ENCODE results near the gene TOM1L1. TPM values are rescaled to one million over a fixed set of nuclear protein-coding genes. Genes with fewer than 3 reads are reported as not detected.

Gene TOM1L1
- polyA plus RNA-seq, 4 donors, result 83.5 to 110 (median 96.8) TPM

GRCh38 chr17:54980375-54980774 is 79.7 kb downstream of the TOM1L1 start:
- no peak for DNase-seq (ENCODE audit: low read depth in 4 of 4, low spot score in 2 of 4)

- DNase-seq (ENCODE audit: low read depth in 4 of 4, low spot score in 2 of 4), result no peak
These were observed 81.7 kb downstream of the TOM1L1 start for GRCh38 chr17:54982399-54982798.

DNA sequence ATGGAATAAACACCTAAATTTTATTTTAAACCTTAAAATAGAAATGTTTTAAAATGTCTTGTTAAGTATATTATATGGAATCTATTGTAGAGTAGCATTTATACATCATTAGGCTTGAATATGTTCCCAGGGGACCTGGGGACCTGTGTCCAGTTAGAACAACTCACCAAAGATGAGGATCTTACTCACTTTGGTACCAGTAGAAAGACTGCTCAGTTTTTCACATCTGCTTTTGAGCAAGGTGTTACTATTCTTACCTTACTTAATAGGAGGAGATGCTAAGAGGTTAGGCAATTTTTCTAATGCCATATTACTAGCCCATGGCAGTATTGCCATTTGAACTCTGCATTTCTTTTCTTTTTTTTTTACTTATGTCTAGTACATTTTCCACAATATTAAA is 82.6 kb downstream of the TOM1L1 start:
- no peak for DNase-seq (ENCODE audit: low read depth in 4 of 4, low spot score in 2 of 4)

- DNase-seq (ENCODE audit: low read depth in 4 of 4, low spot score in 2 of 4), result no peak
These were observed 84.8 kb downstream of the TOM1L1 start for GRCh38 chr17:54985476-54985875.

GRCh38 chr17:54990118-54990517 is 89.5 kb downstream of the TOM1L1 start:
- DNase-seq (ENCODE audit: low read depth in 4 of 4, low spot score in 2 of 4), result no peak

- no peak for DNase-seq (ENCODE audit: low read depth in 4 of 4, low spot score in 2 of 4)
These were observed 90.9 kb downstream of the TOM1L1 start for GRCh38 chr17:54991567-54991966.

DNA sequence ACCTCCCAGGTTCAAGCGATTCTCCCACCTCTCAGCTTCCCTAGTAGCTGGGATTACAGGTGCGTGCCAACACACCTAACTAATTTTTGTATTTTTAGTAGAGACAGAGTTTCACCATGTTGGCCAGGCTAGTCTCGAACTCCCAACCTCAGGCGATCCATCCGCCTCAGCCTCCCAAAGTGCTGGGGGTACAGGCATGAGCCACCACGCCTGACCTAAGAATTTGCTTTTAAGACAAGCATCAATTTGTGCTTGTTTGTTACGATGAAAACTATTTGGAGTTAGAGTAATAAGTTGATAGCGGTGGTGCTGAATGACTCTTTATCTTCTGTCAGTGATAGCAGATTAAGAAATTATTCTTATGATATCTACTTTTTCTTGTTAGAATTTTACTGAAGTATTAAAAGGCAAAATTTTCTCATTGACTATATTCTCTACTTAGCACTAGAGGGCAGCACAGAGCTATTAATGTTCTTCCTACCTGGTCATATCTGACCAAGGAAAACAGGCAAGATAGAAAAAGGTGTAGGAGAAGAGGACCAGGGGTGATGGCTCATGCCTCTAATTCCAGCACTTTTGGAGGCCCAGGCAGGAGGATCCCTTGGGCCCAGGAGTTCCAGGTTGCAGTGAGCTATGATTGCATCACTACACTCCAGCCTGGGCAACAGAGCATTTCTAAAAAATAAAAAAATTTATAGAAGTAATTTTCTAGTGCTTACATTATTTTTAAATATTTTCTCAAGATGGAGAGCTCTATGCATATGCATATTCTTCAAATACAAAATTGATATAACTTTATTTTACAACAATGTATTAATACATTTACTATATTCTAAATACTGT is 92.4 kb downstream of the TOM1L1 start:
- DNase-seq (ENCODE audit: low read depth in 4 of 4, low spot score in 2 of 4), result peak; percentile 4 to 35 (median 24)

- DNase-seq (ENCODE audit: low read depth in 4 of 4, low spot score in 2 of 4), result no peak
These were observed 95.8 kb downstream of the TOM1L1 start for GRCh38 chr17:54996441-54996840.

DNA sequence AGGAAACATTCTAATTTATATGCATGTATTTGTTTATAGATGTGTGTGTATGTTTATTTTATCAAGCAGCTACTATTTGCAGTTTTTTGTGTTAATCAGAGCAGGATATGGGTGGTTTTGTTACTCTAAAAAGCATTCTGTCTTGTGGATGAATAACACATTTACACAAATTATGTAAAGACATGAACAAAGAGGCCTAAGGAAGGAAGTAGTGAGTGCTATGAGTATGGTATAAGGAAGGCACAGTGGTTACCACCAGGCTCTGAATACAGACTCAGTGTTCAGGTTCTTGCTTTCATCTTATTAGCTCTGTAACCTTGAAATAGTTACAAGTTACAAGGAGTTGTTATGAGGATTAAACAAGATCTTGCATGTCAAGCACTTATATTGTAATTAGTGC is 101.8 kb downstream of the TOM1L1 start:
- DNase-seq (ENCODE audit: low read depth in 4 of 4, low spot score in 2 of 4), result no peak

DNA sequence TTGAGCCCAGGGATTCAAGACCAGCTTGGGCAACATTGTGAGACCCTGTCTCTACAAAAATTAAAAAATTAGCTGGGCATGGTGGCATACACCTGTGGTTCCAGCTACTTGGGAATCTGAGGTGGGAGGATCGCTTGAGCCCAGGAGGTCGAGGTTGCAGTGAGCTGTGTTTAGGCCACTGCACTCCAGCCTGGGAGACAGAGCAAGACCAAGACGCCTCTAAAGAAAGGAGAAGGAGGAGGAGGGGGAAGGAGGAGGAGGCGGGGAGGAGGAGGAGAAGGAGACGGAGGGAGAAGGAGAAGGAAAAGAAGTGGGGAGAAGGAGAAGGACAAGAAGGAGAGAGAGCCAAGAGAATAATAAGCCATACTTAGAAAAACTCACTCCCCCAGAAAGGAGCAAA is 103.8 kb downstream of the TOM1L1 start:
- DNase-seq (ENCODE audit: low read depth in 4 of 4, low spot score in 2 of 4), result no peak

GRCh38 chr17:55005520-55005919 is 104.9 kb downstream of the TOM1L1 start:
- DNase-seq (ENCODE audit: low read depth in 4 of 4, low spot score in 2 of 4), result no peak

Other genes with a start within 250 kb of the TOM1L1 start
- 100 to 1,000 TPM in 2 of 4 donors, 10 to 100 TPM in 2; 79.2 to 130 (median 95.7) TPM for gene COX11, start 67.8 kb downstream of the TOM1L1 start, polyA plus RNA-seq (ENCODE audit: insufficient read length in 4 of 4)
- gene STXBP4, start 67.9 kb downstream of the TOM1L1 start, polyA plus RNA-seq (ENCODE audit: insufficient read length in 4 of 4), result 10 to 100 TPM; 13.8 to 20.6 (median 18.8) TPM